Dermis microvascular lymphatic vessel endothelial cell (primary cell): Measurements from ENCODE around the gene OTOS. TPM values are rescaled to one million over a fixed set of nuclear protein-coding genes. Genes with fewer than 3 reads are reported as not detected.

ENCODE experiments used
- DNase-seq, 2 donors: peaks; one replicate each; pipeline versions ENCODE4 v3.0.0 to v3.0.0-alpha.2; 2010; ENCODE audit warnings: low read depth in 2 of 2
- total RNA-seq: library from RNA; depleted of rRNA; stranded (reverse); fragments of >200 nt; gene quantifications from 2 replicates; pipeline ENCODE4 v1.2.1, GENCODE V29; 2014

OTOS gene
- total RNA-seq, 1 donor from 2014 or later, result not detected

GRCh38 chr2:240136671-240137292, 3.7 kb downstream of the OTOS start:
- no peak for DNase-seq

GRCh38 chr2:240136013-240136670, 4.3 kb downstream of the OTOS start, which contains the start of gene COPS9:
Gene COPS9 (minus strand): TSS chr2:240136305. CDS start chr2:240136284, 21 bp downstream.
- peak; percentile 67 to 92 for DNase-seq

- peak in 1 of 2 donors; percentile 7 for DNase-seq
Observed at GRCh38 chr2:240135706-240136012, 4.8 kb downstream of the OTOS start.

GRCh38 chr2:240134956-240135520, 5.4 kb downstream of the OTOS start:
- DNase-seq, result no peak

- no peak for DNase-seq
Observed at GRCh38 chr2:240134466-240134865, 6.0 kb downstream of the OTOS start.

- no peak for DNase-seq
Observed at GRCh38 chr2:240133401-240133800, 7.1 kb downstream of the OTOS start.

- no peak for DNase-seq
Observed at GRCh38 chr2:240132651-240132980, 7.8 kb downstream of the OTOS start.

- DNase-seq, result no peak
Observed at GRCh38 chr2:240131941-240132650, 8.4 kb downstream of the OTOS start.

- no peak for DNase-seq
Observed at GRCh38 chr2:240131296-240131695, 9.2 kb downstream of the OTOS start.

GRCh38 chr2:240130393-240131195, 9.9 kb downstream of the OTOS start:
- DNase-seq, result no peak

- DNase-seq, result no peak
Observed at GRCh38 chr2:240129731-240130392, 10.6 kb downstream of the OTOS start.

GRCh38 chr2:240129311-240129710, 11.1 kb downstream of the OTOS start:
- DNase-seq, result no peak

GRCh38 chr2:240128608-240129145, 11.8 kb downstream of the OTOS start:
- DNase-seq, result no peak

GRCh38 chr2:240127911-240128607, 12.4 kb downstream of the OTOS start:
- DNase-seq, result no peak

GRCh38 chr2:240127191-240127750, 13.2 kb downstream of the OTOS start:
- DNase-seq, result no peak

- DNase-seq, result no peak
Observed at GRCh38 chr2:240126731-240127130, 13.7 kb downstream of the OTOS start.

GRCh38 chr2:240125742-240126141, 14.7 kb downstream of the OTOS start:
- no peak for DNase-seq

GRCh38 chr2:240124651-240125030, 15.8 kb downstream of the OTOS start:
- no peak for DNase-seq

- no peak for DNase-seq
Observed at GRCh38 chr2:240123821-240124650, 16.4 kb downstream of the OTOS start.
